Effector memory CD4-positive, alpha-beta T cell (primary cell): ENCODE measurements around the gene HMOX1.

Source experiments
- DNase-seq, 3 donors: peaks; one replicate each; pipeline ENCODE4 v3.0.0-alpha.2; 2020
- H3K27ac ChIP-seq: 2 replicates; pipeline ENCODE4 v1.7.0; 2013; ENCODE audit warnings: mild to moderate bottlenecking, low read length, moderate library complexity; ENCODE audit not compliant: insufficient read depth, poor library complexity, severe bottlenecking
- H3K27me3 ChIP-seq: replicated peaks from 2 replicates; pipeline ENCODE4 v1.7.0; 2013; ENCODE audit warnings: mild to moderate bottlenecking, low read length; ENCODE audit not compliant: insufficient read depth, control insufficient read depth, poor library complexity, severe bottlenecking
- H3K36me3 ChIP-seq: 2 replicates; pipeline ENCODE4 v1.7.0; 2013; ENCODE audit warnings: mild to moderate bottlenecking, low read length, moderate library complexity; ENCODE audit not compliant: control insufficient read depth, insufficient read depth
- H3K4me1 ChIP-seq: 2 replicates; pipeline ENCODE4 v1.7.0; 2013; ENCODE audit warnings: low read length, mild to moderate bottlenecking; ENCODE audit not compliant: control insufficient read depth, insufficient read depth, poor library complexity, severe bottlenecking
- H3K4me3 ChIP-seq: 2 replicates; pipeline ENCODE4 v1.7.0; 2013; ENCODE audit warnings: low read length, low read depth, mild to moderate bottlenecking; ENCODE audit not compliant: insufficient read depth, poor library complexity, severe bottlenecking
- H3K9me3 ChIP-seq: 2 replicates; pipeline ENCODE4 v1.7.0; 2013; ENCODE audit warnings: mild to moderate bottlenecking, low read length, moderate library complexity; ENCODE audit not compliant: control insufficient read depth

The HMOX1 gene

DNA sequence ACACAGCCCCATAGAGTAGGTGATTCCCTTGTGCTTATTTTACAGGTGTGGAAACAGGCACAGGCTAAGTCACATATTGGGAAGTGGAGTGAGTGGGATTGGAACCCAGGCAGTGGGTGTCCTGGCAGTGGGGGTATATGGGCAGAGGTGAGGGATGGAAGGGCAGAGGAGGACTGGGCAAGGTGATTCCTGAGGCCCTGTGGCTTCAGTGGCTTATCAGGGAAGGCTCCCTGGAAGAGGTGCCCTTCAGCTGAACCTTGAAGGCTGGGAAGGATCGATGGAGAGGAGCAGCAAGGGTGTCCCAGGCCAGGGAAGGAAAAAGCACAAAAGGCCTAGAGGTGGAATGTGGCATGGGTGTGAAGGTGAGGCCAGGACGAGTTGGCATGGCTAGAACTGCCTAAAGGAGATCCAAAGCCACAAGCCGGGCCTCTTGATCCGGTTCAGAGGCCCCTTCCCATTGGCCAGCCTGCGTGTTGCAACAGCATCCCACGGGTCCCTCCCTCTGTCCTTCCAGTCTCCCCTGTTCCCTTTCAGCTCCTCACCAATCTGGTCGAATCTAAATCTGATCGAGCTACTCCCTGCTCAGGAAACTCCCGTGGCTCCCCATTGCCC, 60.7 kb downstream of the HMOX1 start:
- Histone ChIP-seq H3K9me3 (no peaks in the 10 kb centered on the region), H3K36me3 (no peaks in the 10 kb centered on the region), H3K4me3 (no peak overlapping the region), H3K27ac (no peak overlapping the region), H3K27me3 (no peaks in the 10 kb centered on the region), H3K4me1 (no peaks in the 10 kb centered on the region)
- no peak for DNase-seq

DNA sequence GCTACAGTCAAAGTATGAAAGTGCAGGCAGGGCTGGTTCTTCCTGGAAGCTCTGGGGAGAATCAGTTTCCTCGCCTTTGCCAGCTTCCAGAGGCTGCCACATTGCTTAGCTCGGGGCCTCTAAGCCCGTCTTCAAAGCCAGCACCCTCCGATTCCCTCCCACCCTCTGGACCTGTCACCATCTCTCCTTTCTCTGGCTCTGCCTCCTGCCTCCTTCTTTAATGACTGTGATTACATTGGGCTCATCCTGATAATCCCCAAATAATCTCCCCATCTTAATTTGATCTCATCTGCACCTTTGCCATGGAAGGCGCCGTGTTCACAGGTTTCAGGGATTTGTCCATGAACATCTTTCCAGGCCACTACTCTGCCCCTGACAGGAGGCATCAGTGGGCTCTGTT, 61.6 kb downstream of the HMOX1 start:
- no peaks in the 10 kb centered on the region for H3K4me1 ChIP-seq
- H3K36me3 ChIP-seq: no peaks in the 10 kb centered on the region
- DNase-seq: no peak
- H3K27me3 ChIP-seq: no peaks in the 10 kb centered on the region
- H3K9me3 ChIP-seq: no peaks in the 10 kb centered on the region
- H3K4me3 ChIP-seq: no peak overlapping the region
- H3K27ac ChIP-seq: no peak overlapping the region

DNA sequence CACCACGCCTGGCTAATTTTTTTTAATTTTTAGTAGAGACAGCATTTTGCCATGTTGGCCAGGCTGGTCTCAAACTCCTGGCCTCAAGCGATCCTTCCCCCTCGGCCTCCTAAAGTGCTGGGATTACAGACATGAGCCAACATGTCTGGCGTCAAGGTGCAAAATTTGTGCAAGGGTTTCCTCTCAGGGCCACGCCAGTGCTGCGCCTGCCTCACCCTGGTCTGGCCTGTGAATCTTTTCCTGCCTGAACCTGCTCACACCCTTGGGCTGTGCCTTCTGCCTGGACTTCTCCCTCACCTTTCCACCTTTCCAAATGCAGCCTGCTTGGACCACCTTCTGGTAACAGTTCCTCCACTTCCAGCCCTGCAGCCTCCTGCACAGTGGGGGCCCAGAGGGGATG, 62.4 kb downstream of the HMOX1 start:
- DNase-seq: no peak
- Histone ChIP-seq H3K36me3 (no peaks in the 10 kb centered on the region), H3K27me3 (no peaks in the 10 kb centered on the region), H3K27ac (no peak overlapping the region), H3K4me1 (no peaks in the 10 kb centered on the region), H3K9me3 (no peaks in the 10 kb centered on the region), H3K4me3 (no peak overlapping the region)
